ENCODE results near the gene MDM2.

The MDM2 gene

GRCh38 chr12:68893741-68894140 lies 85.8 kb downstream of the MDM2 start:
- H3K4me3 ChIP-seq (ENCODE audit: low read depth, low read length), result no peak overlapping the region
- no peak for DNase-seq (ENCODE audit: low read depth)
- no peak for TF ChIP-seq CTCF (IDR thresholded peaks at IDR 0.05; ENCODE audit: low read depth, low read length, missing control alignments)

- no peak for TF ChIP-seq CTCF (IDR thresholded peaks at IDR 0.05; ENCODE audit: low read depth, low read length, missing control alignments)
- no peak for DNase-seq (ENCODE audit: low read depth)
- H3K4me3 ChIP-seq (ENCODE audit: low read depth, low read length), result no peak overlapping the region
These were observed 86.4 kb downstream of the MDM2 start for GRCh38 chr12:68894276-68894855.

GRCh38 chr12:68896881-68897540 lies 89.0 kb downstream of the MDM2 start:
- H3K4me3 ChIP-seq (ENCODE audit: low read depth, low read length), result no peak overlapping the region
- no peak for TF ChIP-seq CTCF (IDR thresholded peaks at IDR 0.05; ENCODE audit: low read depth, low read length, missing control alignments)
- DNase-seq (ENCODE audit: low read depth), result no peak

- DNase-seq (ENCODE audit: low read depth), result no peak
- no peak overlapping the region for H3K4me3 ChIP-seq (ENCODE audit: low read depth, low read length)
- TF ChIP-seq CTCF (IDR thresholded peaks at IDR 0.05; ENCODE audit: low read depth, low read length, missing control alignments), result no peak
These were observed 91.3 kb downstream of the MDM2 start for GRCh38 chr12:68899251-68899771.

GRCh38 chr12:68900241-68900640 lies 92.3 kb downstream of the MDM2 start:
- no peak for TF ChIP-seq CTCF (IDR thresholded peaks at IDR 0.05; ENCODE audit: low read depth, low read length, missing control alignments)
- no peak for DNase-seq (ENCODE audit: low read depth)
- H3K4me3 ChIP-seq (ENCODE audit: low read depth, low read length), result no peak overlapping the region

Measured in GM12864 (cell line).